GM10266 (cell line): ENCODE measurements around the gene NUCKS1.
"Not testable (repeated sequence)": the region's sequence is repeated elsewhere in the genome, so short reads cannot be mapped to it uniquely, and the experiment has no call there.

Experiments used
- DNase-seq: peaks from one replicate; pipeline ENCODE4 v3.0.0; 2012; ENCODE audit errors: extremely low spot score
- CTCF ChIP-seq: IDR thresholded peaks from 2 replicates; pipeline ENCODE4 v1.5.1; 2012; ENCODE audit warnings: mild to moderate bottlenecking, low read depth; ENCODE audit not compliant: control insufficient read depth, insufficient read depth; ENCODE audit errors: missing control alignments

The NUCKS1 gene

GRCh38 chr1:205733438-205734175 lies 16.4 kb downstream of the NUCKS1 start:
- TF ChIP-seq CTCF, result no peak
- DNase-seq, result no peak

GRCh38 chr1:205729945-205730610 lies 19.9 kb downstream of the NUCKS1 start:
- no peak for TF ChIP-seq CTCF
- no peak for DNase-seq

- no peak for TF ChIP-seq CTCF
- no peak for DNase-seq
Observed at GRCh38 chr1:205726619-205727125, 23.3 kb downstream of the NUCKS1 start.

- DNase-seq, result no peak
- TF ChIP-seq CTCF, result no peak
Observed at GRCh38 chr1:205725514-205725913, 24.5 kb downstream of the NUCKS1 start.

GRCh38 chr1:205720740-205721139 lies 29.2 kb downstream of the NUCKS1 start:
- not testable (repeated sequence) for DNase-seq

- no peak for TF ChIP-seq CTCF
Observed at GRCh38 chr1:205719762-205720161, 30.2 kb downstream of the NUCKS1 start.

GRCh38 chr1:205719015-205719414 lies 31.0 kb downstream of the NUCKS1 start:
- no peak for DNase-seq
- no peak for TF ChIP-seq CTCF

More at GRCh38 chr1:205719762-205720161, 30.2 kb downstream of the NUCKS1 start:
- no peak for DNase-seq
